Measurements from ENCODE around the gene TOB2. TPM values are rescaled to one million over a fixed set of nuclear protein-coding genes. Genes with fewer than 3 reads are reported as not detected.
A peak's percentile ranks its signal among the peaks of the same experiment; 100 is the strongest.

The TOB2 gene
- total RNA-seq, 1 donor from 2014 or later = 63.6 TPM

GRCh38 chr22:41487037-41487935 lies 40.7 kb upstream of the TOB2 start:
- Histone ChIP-seq H3K36me3 (no peaks in the 10 kb centered on the region), H3K27me3 (ENCODE audit: low read depth) (no peaks in the 10 kb centered on the region), H3K27ac (replicated peaks) (peak overlapping the region; percentile 76), H3K4me3 (no peak overlapping the region), H3K9me3 (replicated peaks) (no peaks in the 10 kb centered on the region), H3K4me1 (peaks cover 100% of the 10 kb centered on the region)
- intact Hi-C loops (cut with micrococcal nuclease) = no loop called here
- no peak for DNase-seq
- TF ChIP-seq, protein P1, sequence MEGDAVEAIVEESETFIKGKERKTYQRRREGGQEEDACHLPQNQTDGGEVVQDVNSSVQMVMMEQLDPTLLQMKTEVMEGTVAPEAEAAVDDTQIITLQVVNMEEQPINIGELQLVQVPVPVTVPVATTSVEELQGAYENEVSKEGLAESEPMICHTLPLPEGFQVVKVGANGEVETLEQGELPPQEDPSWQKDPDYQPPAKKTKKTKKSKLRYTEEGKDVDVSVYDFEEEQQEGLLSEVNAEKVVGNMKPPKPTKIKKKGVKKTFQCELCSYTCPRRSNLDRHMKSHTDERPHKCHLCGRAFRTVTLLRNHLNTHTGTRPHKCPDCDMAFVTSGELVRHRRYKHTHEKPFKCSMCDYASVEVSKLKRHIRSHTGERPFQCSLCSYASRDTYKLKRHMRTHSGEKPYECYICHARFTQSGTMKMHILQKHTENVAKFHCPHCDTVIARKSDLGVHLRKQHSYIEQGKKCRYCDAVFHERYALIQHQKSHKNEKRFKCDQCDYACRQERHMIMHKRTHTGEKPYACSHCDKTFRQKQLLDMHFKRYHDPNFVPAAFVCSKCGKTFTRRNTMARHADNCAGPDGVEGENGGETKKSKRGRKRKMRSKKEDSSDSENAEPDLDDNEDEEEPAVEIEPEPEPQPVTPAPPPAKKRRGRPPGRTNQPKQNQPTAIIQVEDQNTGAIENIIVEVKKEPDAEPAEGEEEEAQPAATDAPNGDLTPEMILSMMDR (IDR thresholded peaks at IDR 0.05; ENCODE audit: borderline replicate concordance) = no peak

GRCh38 chr22:41485033-41485432 lies 38.4 kb upstream of the TOB2 start:
- DNase-seq = no peak
- peaks cover 100% of the 10 kb centered on the region for H3K4me1 ChIP-seq
- TF ChIP-seq, protein P1 (IDR thresholded peaks at IDR 0.05; ENCODE audit: borderline replicate concordance) = no peak
- no peaks in the 10 kb centered on the region for H3K9me3 ChIP-seq (replicated peaks)
- intact Hi-C loops (cut with micrococcal nuclease) = no loop called here
- no peak overlapping the region for H3K4me3 ChIP-seq
- H3K36me3 ChIP-seq = no peaks in the 10 kb centered on the region
- H3K27me3 ChIP-seq (ENCODE audit: low read depth) = no peaks in the 10 kb centered on the region
- peak overlapping the region; percentile 76 for H3K27ac ChIP-seq (replicated peaks)

GRCh38 chr22:41482319-41482935 lies 35.8 kb upstream of the TOB2 start:
- TF ChIP-seq, protein P1 (IDR thresholded peaks at IDR 0.05; ENCODE audit: borderline replicate concordance) = no peak
- Histone ChIP-seq H3K4me3 (peak overlapping the region; percentile 33), H3K27me3 (ENCODE audit: low read depth) (no peaks in the 10 kb centered on the region), H3K4me1 (peaks cover 100% of the 10 kb centered on the region), H3K36me3 (peaks cover 11% of the 10 kb centered on the region), H3K27ac (replicated peaks) (peak overlapping the region; percentile 76), H3K9me3 (replicated peaks) (no peaks in the 10 kb centered on the region)
- intact Hi-C loops (cut with micrococcal nuclease) = no loop called here
- DNase-seq = no peak

- Histone ChIP-seq H3K4me1 (peaks cover 100% of the 10 kb centered on the region), H3K4me3 (peak overlapping the region; percentile 33), H3K36me3 (peaks cover 14% of the 10 kb centered on the region), H3K27ac (replicated peaks) (peak overlapping the region; percentile 76), H3K9me3 (replicated peaks) (no peaks in the 10 kb centered on the region), H3K27me3 (ENCODE audit: low read depth) (no peaks in the 10 kb centered on the region)
- intact Hi-C loops (cut with micrococcal nuclease) = no loop called here
- TF ChIP-seq, protein P1 (IDR thresholded peaks at IDR 0.05; ENCODE audit: borderline replicate concordance) = no peak
- no peak for DNase-seq
These were observed 35.3 kb upstream of the TOB2 start for GRCh38 chr22:41481925-41482318.

GRCh38 chr22:41481131-41481830 lies 34.7 kb upstream of the TOB2 start:
- peak overlapping the region; percentile 76 for H3K27ac ChIP-seq (replicated peaks)
- H3K4me1 ChIP-seq = peaks cover 100% of the 10 kb centered on the region
- TF ChIP-seq, protein P1 (IDR thresholded peaks at IDR 0.05; ENCODE audit: borderline replicate concordance) = no peak
- intact Hi-C loops (cut with micrococcal nuclease) = no loop called here
- H3K36me3 ChIP-seq = peaks cover 14% of the 10 kb centered on the region
- peak; percentile 24 for DNase-seq
- H3K9me3 ChIP-seq (replicated peaks) = no peaks in the 10 kb centered on the region
- peak overlapping the region; percentile 33 for H3K4me3 ChIP-seq
- H3K27me3 ChIP-seq (ENCODE audit: low read depth) = no peaks in the 10 kb centered on the region

Measured in left ventricle myocardium inferior (tissue), 1 donor.